ENCODE measurements around the gene EMC8. TPM values are rescaled to one million over a fixed set of nuclear protein-coding genes. Genes with fewer than 3 reads are reported as not detected.

Gene EMC8
- total RNA-seq, 2 donors from 2014 or later: 18.8 to 40.7 TPM

DNA sequence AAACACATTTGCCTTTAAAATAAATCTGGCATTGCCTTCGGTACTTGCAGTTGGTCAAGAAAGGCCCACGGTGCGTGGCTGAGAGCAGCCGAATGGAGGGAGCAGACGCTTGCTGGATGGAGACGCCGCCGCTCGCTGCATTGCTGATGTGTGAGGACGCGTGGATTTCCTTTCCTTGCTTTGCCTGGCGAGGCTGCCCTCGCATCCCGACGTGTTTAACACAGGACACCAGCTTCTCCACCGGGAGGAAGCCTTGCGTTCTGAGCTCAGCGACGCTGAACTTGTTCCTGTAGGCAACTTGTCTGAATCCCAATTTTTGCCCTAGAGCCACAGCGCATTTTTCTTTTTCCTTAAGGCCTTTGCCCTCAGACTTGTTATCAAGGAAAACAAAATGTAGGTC lies 45.9 kb upstream of the EMC8 start:
- Histone ChIP-seq H3K36me3 (no peaks in the 10 kb centered on the region), H3K27me3 (no peaks in the 10 kb centered on the region), H3K9me3 (peaks cover 0 to 8% of the 10 kb centered on the region in 2 donors), H3K4me1 (no peaks in the 10 kb centered on the region), H3K27ac (no peak overlapping the region), H3K4me3 (no peak overlapping the region)
- TF ChIP-seq, protein P1, sequence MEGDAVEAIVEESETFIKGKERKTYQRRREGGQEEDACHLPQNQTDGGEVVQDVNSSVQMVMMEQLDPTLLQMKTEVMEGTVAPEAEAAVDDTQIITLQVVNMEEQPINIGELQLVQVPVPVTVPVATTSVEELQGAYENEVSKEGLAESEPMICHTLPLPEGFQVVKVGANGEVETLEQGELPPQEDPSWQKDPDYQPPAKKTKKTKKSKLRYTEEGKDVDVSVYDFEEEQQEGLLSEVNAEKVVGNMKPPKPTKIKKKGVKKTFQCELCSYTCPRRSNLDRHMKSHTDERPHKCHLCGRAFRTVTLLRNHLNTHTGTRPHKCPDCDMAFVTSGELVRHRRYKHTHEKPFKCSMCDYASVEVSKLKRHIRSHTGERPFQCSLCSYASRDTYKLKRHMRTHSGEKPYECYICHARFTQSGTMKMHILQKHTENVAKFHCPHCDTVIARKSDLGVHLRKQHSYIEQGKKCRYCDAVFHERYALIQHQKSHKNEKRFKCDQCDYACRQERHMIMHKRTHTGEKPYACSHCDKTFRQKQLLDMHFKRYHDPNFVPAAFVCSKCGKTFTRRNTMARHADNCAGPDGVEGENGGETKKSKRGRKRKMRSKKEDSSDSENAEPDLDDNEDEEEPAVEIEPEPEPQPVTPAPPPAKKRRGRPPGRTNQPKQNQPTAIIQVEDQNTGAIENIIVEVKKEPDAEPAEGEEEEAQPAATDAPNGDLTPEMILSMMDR (IDR thresholded peaks at IDR 0.05): no peak
- DNase-seq (ENCODE audit: low spot score): no peak

DNA sequence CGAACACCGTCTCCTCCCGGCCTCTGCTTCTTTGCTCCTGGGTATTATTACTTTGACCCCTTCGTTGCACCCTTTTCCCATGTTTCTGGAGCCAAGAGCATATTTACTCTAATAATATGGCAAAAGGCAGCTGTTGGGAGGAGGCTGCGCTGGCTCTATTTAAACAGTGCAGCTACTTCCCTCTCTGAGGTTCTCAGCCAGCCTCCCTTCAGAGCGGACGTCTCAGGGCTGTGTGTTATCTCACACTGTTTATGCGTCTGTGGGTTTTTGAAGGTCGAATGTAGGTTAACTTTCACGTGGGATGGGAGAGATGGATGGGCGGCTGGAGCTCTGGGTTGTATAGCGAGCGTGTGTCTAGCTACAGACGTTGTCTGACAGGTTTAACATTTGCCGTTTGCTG lies 45.4 kb upstream of the EMC8 start:
- Histone ChIP-seq H3K9me3 (peaks cover 0 to 8% of the 10 kb centered on the region in 2 donors), H3K4me1 (no peaks in the 10 kb centered on the region), H3K4me3 (no peak overlapping the region), H3K36me3 (no peaks in the 10 kb centered on the region), H3K27ac (no peak overlapping the region), H3K27me3 (no peaks in the 10 kb centered on the region)
- DNase-seq (ENCODE audit: low spot score): no peak
- TF ChIP-seq, protein P1 (IDR thresholded peaks at IDR 0.05): no peak

DNA sequence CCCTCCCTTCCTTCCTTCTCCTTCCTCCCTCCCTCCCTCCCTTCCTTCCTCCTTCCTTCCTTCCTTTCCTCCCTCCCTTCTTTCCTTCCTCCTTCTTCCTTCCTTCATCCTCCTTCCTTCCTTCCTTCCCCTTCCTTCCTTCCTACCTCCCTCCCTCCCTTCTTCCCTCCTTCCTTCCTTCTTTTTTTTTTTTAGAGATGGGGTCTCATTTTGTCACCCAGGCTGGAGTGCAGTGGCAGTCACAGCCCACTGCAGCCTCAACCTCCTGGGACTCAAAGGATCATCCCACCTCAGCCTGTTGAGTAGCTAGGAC lies 44.8 kb upstream of the EMC8 start:
- Histone ChIP-seq H3K9me3 (peaks cover 0 to 8% of the 10 kb centered on the region in 2 donors), H3K27me3 (no peaks in the 10 kb centered on the region), H3K27ac (no peak overlapping the region), H3K4me1 (no peaks in the 10 kb centered on the region), H3K36me3 (no peaks in the 10 kb centered on the region), H3K4me3 (no peak overlapping the region)
- TF ChIP-seq, protein P1 (IDR thresholded peaks at IDR 0.05): no peak
- no peak for DNase-seq (ENCODE audit: low spot score)

DNA sequence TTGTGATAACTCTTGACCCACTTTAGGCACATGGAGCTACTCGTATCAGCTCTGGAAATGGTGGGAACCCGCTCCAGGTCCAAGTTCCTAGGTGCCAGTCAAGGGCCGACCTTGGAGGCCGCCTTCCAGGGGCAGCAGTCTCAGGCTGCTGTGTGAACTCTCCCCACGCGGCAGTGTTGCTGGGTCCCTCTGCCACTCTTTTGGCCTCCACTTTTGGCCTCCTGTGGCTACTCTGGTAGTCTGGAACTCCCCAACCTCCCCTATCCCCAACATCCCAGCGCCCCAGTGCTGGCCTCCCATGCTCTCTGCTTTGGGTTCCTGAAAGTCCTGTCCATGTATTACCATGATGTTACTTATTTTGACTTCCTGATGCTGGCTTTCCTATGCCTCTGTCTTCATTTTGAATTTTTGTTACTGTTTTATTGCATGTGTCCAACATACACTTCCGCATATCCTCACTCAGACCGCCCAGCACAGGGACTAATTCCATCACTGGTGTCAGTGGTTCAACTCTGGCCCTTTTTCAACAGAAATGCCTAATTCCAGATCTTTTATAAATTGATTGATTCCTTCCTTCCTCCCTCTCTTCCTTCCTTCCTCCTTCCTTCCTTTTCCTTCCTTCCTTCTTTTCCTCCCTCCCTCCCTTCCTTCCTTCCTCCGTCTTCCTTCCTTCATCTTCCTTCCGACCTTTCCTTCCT lies 44.3 kb upstream of the EMC8 start:
- peaks cover 0 to 8% of the 10 kb centered on the region in 2 donors for H3K9me3 ChIP-seq

DNA sequence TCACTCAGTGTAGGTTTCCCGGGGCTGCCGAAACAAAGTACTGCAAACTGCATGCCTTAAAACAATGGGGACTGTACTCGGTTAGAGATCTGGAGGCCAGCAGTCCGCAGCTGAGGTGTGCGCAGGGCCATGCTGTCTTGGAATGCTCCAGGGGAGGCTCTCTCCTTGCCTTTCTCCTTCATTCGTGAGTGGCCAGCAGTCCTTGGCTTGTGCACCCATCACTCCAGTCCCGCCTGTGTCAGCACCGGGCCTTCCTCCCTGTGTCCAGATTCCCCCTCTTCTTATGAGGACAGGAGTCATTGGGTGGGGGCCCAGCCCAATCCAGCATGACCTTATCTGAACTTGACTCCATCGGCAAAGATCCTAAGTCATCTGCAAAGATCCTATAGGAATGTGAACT lies 43.5 kb upstream of the EMC8 start:
- H3K4me1 ChIP-seq: no peaks in the 10 kb centered on the region
- no peaks in the 10 kb centered on the region for H3K36me3 ChIP-seq
- H3K4me3 ChIP-seq: no peak overlapping the region
- no peaks in the 10 kb centered on the region for H3K27me3 ChIP-seq
- peaks cover 0 to 8% of the 10 kb centered on the region in 2 donors for H3K9me3 ChIP-seq
- DNase-seq (ENCODE audit: low spot score): no peak
- H3K27ac ChIP-seq: no peak overlapping the region
- TF ChIP-seq, protein P1 (IDR thresholded peaks at IDR 0.05): no peak

More for the DNA sequence above, 44.3 kb upstream of the EMC8 start:
- H3K27ac ChIP-seq: no peak overlapping the region
- H3K4me1 ChIP-seq: no peaks in the 10 kb centered on the region
- TF ChIP-seq, protein P1 (IDR thresholded peaks at IDR 0.05): no peak
- H3K4me3 ChIP-seq: no peak overlapping the region
- no peaks in the 10 kb centered on the region for H3K27me3 ChIP-seq
- H3K36me3 ChIP-seq: no peaks in the 10 kb centered on the region
- no peak for DNase-seq (ENCODE audit: low spot score)

DNA sequence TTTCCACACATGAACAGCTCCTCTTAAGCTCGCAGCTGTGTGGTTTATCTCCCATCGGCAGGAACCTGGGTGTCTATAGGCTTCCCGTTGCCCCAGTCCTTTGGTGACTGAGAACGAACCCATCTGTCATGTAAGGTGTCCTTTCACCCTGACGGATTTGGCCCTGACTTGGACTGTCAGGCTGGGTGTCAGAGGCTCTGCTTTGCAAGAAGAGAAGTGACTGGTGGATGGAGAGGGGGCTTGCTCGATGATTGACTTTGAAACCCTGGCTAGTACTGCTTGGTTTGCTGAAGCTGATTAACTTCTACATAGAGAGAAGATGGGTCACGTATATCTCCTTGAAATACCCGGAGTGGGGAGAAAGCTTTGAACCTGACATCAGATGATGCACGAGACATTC lies 43.1 kb upstream of the EMC8 start:
- H3K9me3 ChIP-seq: peaks cover 0 to 8% of the 10 kb centered on the region in 2 donors
- TF ChIP-seq, protein P1 (IDR thresholded peaks at IDR 0.05): no peak
- H3K27me3 ChIP-seq: no peaks in the 10 kb centered on the region
- H3K4me1 ChIP-seq: no peaks in the 10 kb centered on the region
- no peak overlapping the region for H3K4me3 ChIP-seq
- no peak overlapping the region for H3K27ac ChIP-seq
- H3K36me3 ChIP-seq: no peaks in the 10 kb centered on the region
- no peak for DNase-seq (ENCODE audit: low spot score)
